K562 (cell line): ENCODE data around the gene PPP1CA. TPM values are rescaled to one million over a fixed set of nuclear protein-coding genes. Genes with fewer than 3 reads are reported as not detected.

Source experiments
- MAFF ChIP-seq: IDR thresholded peaks from 2 replicates; pipeline ENCODE4 v1.6.1; 2012; ENCODE audit warnings: low read length, improper control_type of control experiment
- MYNN ChIP-seq, 2 experiments: sonication (generic); formaldehyde crosslinking in 1 of 2; IDR thresholded peaks; 2 replicates each; pipeline versions ENCODE4 v1.5.0 to v1.6.1; 2016 to 2020; ENCODE audit warnings: antibody characterized with exemption in 1 of 2, missing genetic modification reagents in 1 of 2
- RB1 ChIP-seq: fragments of 450-650 bp; IDR thresholded peaks from 2 replicates; pipeline ENCODE4 v1.6.1; 2017; ENCODE audit warnings: low read depth, mild to moderate bottlenecking
- TAF1 ChIP-seq: IDR thresholded peaks from 2 replicates; pipeline ENCODE4 v1.6.1; 2011; ENCODE audit warnings: mild to moderate bottlenecking, low read length, moderate library complexity; ENCODE audit not compliant: insufficient read depth, control insufficient read depth, severe bottlenecking; ENCODE audit errors: extremely low read depth
- TAL1 ChIP-seq: fragments of 450-650 bp; IDR thresholded peaks from 2 replicates; pipeline ENCODE4 v1.6.1; 2016; ENCODE audit warnings: mild to moderate bottlenecking
- TCF3 ChIP-seq: sonication (generic); formaldehyde crosslinking; IDR thresholded peaks from 2 replicates; pipeline ENCODE4 v1.4.0; 2020; ENCODE audit warnings: mild to moderate bottlenecking, missing genetic modification reagents
- TCF7L2 ChIP-seq: fragments of 150-350 bp; IDR thresholded peaks from 2 replicates; pipeline ENCODE4 v1.6.1; 2016; ENCODE audit warnings: low read depth, mild to moderate bottlenecking, low read length, moderate library complexity
- U2AF1 ChIP-seq: fragments of 200-400 bp; formaldehyde crosslinking; optimal IDR thresholded peaks from 2 replicates; pipeline ENCODE3; 2017; ENCODE audit warnings: mild to moderate bottlenecking, low read depth, low read length, moderate library complexity
- ZBED1 ChIP-seq: IDR thresholded peaks from 2 replicates; pipeline ENCODE4 v1.6.1; 2014
- ZNF217 ChIP-seq: sonication (generic); formaldehyde crosslinking; IDR thresholded peaks from 2 replicates; pipeline ENCODE4 v1.8.0; 2022; ENCODE audit warnings: mild to moderate bottlenecking, missing genetic modification reagents
- ZNF707 ChIP-seq: fragments of 250-450 bp; sonication (Bioruptor Pico); conservative IDR thresholded peaks from 2 replicates; pipeline ENCODE4 v1.8.0; 2022; ENCODE audit warnings: inconsistent platforms, mild to moderate bottlenecking, moderate library complexity
- ZNF77 ChIP-seq: fragments of 250-450 bp; sonication (Bioruptor Pico); IDR thresholded peaks from 2 replicates; pipeline ENCODE4 v1.5.0; 2020
- polyA plus RNA-seq, 8 experiments: library from polyadenylated mRNA; depleted of rRNA in 4 of 8; stranded (reverse) in 5 of 8; unstranded in 3 of 8; fragments of >200 nt; fragmentation: Nextera tagmentation in 2 of 8; fragmentation: Illumina TruSeq in 1 of 8; extraction: Ambion mirVana in 2 of 8; extraction: Trizol in 1 of 8; gene quantifications; 2 replicates each; pipeline versions ENCODE4 v1.2.1 to v1.2.3, GENCODE V29; 2011 to 2014; ENCODE audit warnings: inconsistent platforms in 1 of 8, missing spikeins in 1 of 8
- total RNA-seq, 7 experiments: library from RNA; depleted of rRNA in 6 of 7; stranded (reverse); fragments of >200 nt in 6 of 7; fragmentation: Illumina TruSeq in 2 of 7; extraction: Trizol in 2 of 7; gene quantifications; 2 replicates each; pipeline versions ENCODE4 v1.2.1 to v1.2.3, GENCODE V29; 2011 to 2021; ENCODE audit warnings: low replicate concordance in 1 of 7
- TF ChIP-seq, protein P1 (sequence below): fragments of 450-650 bp; conservative IDR thresholded peaks from 2 replicates; pipeline ENCODE4 v1.6.1; 2016; ENCODE audit warnings: missing genetic modification characterization, low read depth, mild to moderate bottlenecking, missing compliant biosample characterization, moderate library complexity
- TF ChIP-seq, protein P2 (sequence below): sonication (generic); formaldehyde crosslinking; IDR thresholded peaks from 2 replicates; pipeline ENCODE4 v1.8.0; 2023; ENCODE audit warnings: mild to moderate bottlenecking, missing genetic modification reagents
- TF ChIP-seq, protein P3 (sequence below): sonication (generic); formaldehyde crosslinking; IDR thresholded peaks from 2 replicates; pipeline ENCODE4 v1.8.0; 2022; ENCODE audit warnings: mild to moderate bottlenecking, missing genetic modification reagents, borderline replicate concordance
- TF ChIP-seq, protein P4 (sequence below): fragments of 250-450 bp; sonication (Bioruptor Pico); IDR thresholded peaks from 2 replicates; pipeline ENCODE4 v1.8.0; 2022; ENCODE audit warnings: moderate library complexity, mild to moderate bottlenecking, inconsistent platforms
- TF ChIP-seq, protein P5 (sequence below): fragments of 450-650 bp; formaldehyde crosslinking; IDR thresholded peaks from 2 replicates; pipeline ENCODE4 v1.4.0; 2020; ENCODE audit warnings: mild to moderate bottlenecking

PPP1CA gene
- total and polyA plus RNA-seq, 9 of the 15 experiments (the other 6 are each of a cell fraction or from before 2014, with no cell fraction given): 18.2 to 242 (median 188) TPM

DNA sequence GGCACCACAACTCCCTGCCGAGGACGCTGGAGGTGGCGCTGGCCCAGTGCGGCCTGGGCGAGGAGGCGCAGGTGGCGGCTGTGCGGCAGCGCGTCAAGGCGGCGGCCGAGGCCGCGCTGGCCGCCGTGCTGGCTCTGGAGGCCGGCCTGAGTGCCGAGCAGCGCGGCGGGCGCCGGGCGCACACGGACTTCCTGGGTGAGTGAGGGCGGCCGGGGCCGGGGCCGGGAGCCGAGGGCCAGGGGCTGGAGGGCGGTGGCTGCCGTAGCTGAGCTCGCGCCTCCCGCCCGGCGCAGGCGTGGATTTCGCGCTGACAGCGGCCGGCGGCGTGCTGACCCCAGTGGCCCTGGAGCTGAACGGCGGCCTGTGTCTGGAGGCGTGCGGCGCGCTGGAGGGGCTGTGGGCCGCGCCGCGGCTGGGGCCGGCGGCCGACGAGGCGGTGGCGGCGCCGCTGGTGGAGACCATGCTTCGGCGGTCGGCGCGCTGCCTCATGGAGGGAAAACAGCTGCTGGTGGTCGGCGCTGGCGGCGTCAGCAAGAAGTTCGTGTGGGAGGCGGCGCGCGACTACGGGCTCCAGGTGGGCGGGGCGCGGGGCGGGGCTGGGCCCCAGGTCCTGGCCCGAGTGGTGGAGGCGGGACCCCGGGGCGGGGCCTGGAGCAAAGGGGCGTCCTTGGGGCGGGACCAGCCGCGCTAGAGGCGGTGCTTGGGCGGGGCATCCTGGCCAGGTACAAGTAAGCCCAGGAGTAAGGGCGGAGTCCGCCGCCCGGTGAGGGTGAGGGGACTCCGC, 19.2 kb upstream of the PPP1CA start (continued):
- TF ChIP-seq TCF3 (no peak), RB1 (peak; percentile 80; the same call in 1 of the 2 replicates), ZNF707 (CRISPR knock-in tag) (no peak), TCF7L2 (no peak), MAFF (no peak), TAF1 (peak; percentile 64), U2AF1 (no peak), MYNN (IDR thresholded peaks at IDR 0.05) (no peak), MYNN (CRISPR knock-in tag; IDR thresholded peaks at IDR 0.05) (no peak), TAL1 (no peak), ZBED1 (no peak), ZNF217 (CRISPR knock-in tag) (no peak), ZNF77 (no peak)
- TF ChIP-seq, protein P1, sequence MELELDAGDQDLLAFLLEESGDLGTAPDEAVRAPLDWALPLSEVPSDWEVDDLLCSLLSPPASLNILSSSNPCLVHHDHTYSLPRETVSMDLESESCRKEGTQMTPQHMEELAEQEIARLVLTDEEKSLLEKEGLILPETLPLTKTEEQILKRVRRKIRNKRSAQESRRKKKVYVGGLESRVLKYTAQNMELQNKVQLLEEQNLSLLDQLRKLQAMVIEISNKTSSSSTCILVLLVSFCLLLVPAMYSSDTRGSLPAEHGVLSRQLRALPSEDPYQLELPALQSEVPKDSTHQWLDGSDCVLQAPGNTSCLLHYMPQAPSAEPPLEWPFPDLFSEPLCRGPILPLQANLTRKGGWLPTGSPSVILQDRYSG (tag): no peak
- TF ChIP-seq, protein P2, sequence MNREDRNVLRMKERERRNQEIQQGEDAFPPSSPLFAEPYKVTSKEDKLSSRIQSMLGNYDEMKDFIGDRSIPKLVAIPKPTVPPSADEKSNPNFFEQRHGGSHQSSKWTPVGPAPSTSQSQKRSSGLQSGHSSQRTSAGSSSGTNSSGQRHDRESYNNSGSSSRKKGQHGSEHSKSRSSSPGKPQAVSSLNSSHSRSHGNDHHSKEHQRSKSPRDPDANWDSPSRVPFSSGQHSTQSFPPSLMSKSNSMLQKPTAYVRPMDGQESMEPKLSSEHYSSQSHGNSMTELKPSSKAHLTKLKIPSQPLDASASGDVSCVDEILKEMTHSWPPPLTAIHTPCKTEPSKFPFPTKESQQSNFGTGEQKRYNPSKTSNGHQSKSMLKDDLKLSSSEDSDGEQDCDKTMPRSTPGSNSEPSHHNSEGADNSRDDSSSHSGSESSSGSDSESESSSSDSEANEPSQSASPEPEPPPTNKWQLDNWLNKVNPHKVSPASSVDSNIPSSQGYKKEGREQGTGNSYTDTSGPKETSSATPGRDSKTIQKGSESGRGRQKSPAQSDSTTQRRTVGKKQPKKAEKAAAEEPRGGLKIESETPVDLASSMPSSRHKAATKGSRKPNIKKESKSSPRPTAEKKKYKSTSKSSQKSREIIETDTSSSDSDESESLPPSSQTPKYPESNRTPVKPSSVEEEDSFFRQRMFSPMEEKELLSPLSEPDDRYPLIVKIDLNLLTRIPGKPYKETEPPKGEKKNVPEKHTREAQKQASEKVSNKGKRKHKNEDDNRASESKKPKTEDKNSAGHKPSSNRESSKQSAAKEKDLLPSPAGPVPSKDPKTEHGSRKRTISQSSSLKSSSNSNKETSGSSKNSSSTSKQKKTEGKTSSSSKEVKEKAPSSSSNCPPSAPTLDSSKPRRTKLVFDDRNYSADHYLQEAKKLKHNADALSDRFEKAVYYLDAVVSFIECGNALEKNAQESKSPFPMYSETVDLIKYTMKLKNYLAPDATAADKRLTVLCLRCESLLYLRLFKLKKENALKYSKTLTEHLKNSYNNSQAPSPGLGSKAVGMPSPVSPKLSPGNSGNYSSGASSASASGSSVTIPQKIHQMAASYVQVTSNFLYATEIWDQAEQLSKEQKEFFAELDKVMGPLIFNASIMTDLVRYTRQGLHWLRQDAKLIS: no peak
- TF ChIP-seq, protein P3, sequence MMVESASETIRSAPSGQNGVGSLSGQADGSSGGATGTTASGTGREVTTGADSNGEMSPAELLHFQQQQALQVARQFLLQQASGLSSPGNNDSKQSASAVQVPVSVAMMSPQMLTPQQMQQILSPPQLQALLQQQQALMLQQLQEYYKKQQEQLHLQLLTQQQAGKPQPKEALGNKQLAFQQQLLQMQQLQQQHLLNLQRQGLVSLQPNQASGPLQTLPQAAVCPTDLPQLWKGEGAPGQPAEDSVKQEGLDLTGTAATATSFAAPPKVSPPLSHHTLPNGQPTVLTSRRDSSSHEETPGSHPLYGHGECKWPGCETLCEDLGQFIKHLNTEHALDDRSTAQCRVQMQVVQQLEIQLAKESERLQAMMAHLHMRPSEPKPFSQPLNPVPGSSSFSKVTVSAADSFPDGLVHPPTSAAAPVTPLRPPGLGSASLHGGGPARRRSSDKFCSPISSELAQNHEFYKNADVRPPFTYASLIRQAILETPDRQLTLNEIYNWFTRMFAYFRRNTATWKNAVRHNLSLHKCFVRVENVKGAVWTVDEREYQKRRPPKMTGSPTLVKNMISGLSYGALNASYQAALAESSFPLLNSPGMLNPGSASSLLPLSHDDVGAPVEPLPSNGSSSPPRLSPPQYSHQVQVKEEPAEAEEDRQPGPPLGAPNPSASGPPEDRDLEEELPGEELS: no peak
- TF ChIP-seq, protein P4, sequence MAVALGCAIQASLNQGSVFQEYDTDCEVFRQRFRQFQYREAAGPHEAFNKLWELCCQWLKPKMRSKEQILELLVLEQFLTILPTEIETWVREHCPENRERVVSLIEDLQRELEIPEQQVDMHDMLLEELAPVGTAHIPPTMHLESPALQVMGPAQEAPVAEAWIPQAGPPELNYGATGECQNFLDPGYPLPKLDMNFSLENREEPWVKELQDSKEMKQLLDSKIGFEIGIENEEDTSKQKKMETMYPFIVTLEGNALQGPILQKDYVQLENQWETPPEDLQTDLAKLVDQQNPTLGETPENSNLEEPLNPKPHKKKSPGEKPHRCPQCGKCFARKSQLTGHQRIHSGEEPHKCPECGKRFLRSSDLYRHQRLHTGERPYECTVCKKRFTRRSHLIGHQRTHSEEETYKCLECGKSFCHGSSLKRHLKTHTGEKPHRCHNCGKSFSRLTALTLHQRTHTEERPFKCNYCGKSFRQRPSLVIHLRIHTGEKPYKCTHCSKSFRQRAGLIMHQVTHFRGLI (CRISPR knock-in tag): no peak
- TF ChIP-seq, protein P5, sequence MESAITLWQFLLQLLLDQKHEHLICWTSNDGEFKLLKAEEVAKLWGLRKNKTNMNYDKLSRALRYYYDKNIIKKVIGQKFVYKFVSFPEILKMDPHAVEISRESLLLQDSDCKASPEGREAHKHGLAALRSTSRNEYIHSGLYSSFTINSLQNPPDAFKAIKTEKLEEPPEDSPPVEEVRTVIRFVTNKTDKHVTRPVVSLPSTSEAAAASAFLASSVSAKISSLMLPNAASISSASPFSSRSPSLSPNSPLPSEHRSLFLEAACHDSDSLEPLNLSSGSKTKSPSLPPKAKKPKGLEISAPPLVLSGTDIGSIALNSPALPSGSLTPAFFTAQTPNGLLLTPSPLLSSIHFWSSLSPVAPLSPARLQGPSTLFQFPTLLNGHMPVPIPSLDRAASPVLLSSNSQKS (CRISPR knock-in tag): no peak
